Measurements from ENCODE around the gene FAM83C.

The FAM83C gene

GRCh38 chr20:35237486-35237885 lies 54.7 kb downstream of the FAM83C start:
- no peak for DNase-seq (ENCODE audit: low read depth, low spot score)

- no peak for DNase-seq (ENCODE audit: low read depth, low spot score)
These were observed 56.3 kb downstream of the FAM83C start for GRCh38 chr20:35235881-35236280.

Measured in astrocyte of the hippocampus (primary cell).